K562 (cell line): Measurements from ENCODE around the gene C11orf98. TPM values are rescaled to one million over a fixed set of nuclear protein-coding genes. Genes with fewer than 3 reads are reported as not detected.

Experiments used
- BCLAF1 ChIP-seq, 2 experiments: fragments of 450-650 bp in 1 of 2; IDR thresholded peaks; 2 replicates each; pipeline ENCODE4 v1.6.1; 2011 to 2017; ENCODE audit warnings: low read depth in 2 of 2, antibody characterized with exemption in 1 of 2, borderline replicate concordance in 1 of 2, low read length in 1 of 2, mild to moderate bottlenecking in 1 of 2, mixed read lengths in 1 of 2; ENCODE audit not compliant: control insufficient read depth in 1 of 2
- CCNT2 ChIP-seq: IDR thresholded peaks from 2 replicates; pipeline ENCODE4 v1.6.1; 2011; ENCODE audit warnings: borderline replicate concordance, low read depth, mild to moderate bottlenecking, moderate library complexity, mixed read lengths, low read length; ENCODE audit not compliant: insufficient read length; ENCODE audit errors: extremely low read depth
- CEBPG ChIP-seq, 3 experiments: fragments of 200-800 bp in 1 of 3; sonication (Bioruptor generic) in 1 of 3; sonication (generic) in 1 of 3; formaldehyde crosslinking in 1 of 3; IDR thresholded peaks in 2 of 3; conservative IDR thresholded peaks in 1 of 3; 2 replicates each; pipeline versions ENCODE4 v1.6.1 to v1.8.0; 2016 to 2022; ENCODE audit warnings: missing compliant biosample characterization in 2 of 3, missing genetic modification characterization in 2 of 3, mild to moderate bottlenecking in 1 of 3, missing genetic modification reagents in 1 of 3
- CHAMP1 ChIP-seq: fragments of 450-650 bp; IDR thresholded peaks from 2 replicates; pipeline ENCODE4 v1.6.1; 2016; ENCODE audit warnings: mild to moderate bottlenecking
- HDAC2 ChIP-seq: fragments of 450-650 bp; IDR thresholded peaks from 2 replicates; pipeline ENCODE4 v1.6.1; 2016; ENCODE audit warnings: mild to moderate bottlenecking
- HES1 ChIP-seq: fragments of 450-650 bp; IDR thresholded peaks from 2 replicates; pipeline ENCODE4 v1.6.1; 2016; ENCODE audit warnings: low read depth, mild to moderate bottlenecking, moderate library complexity
- NCOA4 ChIP-seq: fragments of 450-650 bp; IDR thresholded peaks from 2 replicates; pipeline ENCODE4 v1.6.1; 2018; ENCODE audit warnings: mild to moderate bottlenecking; ENCODE audit not compliant: partially characterized antibody
- NR2F6 ChIP-seq: fragments of 450-650 bp; formaldehyde crosslinking; IDR thresholded peaks from 2 replicates; pipeline ENCODE4 v1.4.0; 2020; ENCODE audit warnings: mild to moderate bottlenecking
- RBM17 ChIP-seq: fragments of 200-400 bp; formaldehyde crosslinking; IDR thresholded peaks from 2 replicates; pipeline ENCODE4 v1.6.1; 2017; ENCODE audit warnings: low read depth, mild to moderate bottlenecking, low read length, borderline replicate concordance
- RBM25 ChIP-seq: fragments of 200-400 bp; formaldehyde crosslinking; IDR thresholded peaks from 2 replicates; pipeline ENCODE4 v1.6.1; 2018; ENCODE audit warnings: low read length, low read depth, moderate library complexity; ENCODE audit not compliant: severe bottlenecking
- RFX7 ChIP-seq: fragments of 250-450 bp; sonication (Bioruptor Pico); IDR thresholded peaks from 2 replicates; pipeline ENCODE4 v1.5.1; 2021; ENCODE audit warnings: mild to moderate bottlenecking
- SP2 ChIP-seq: IDR thresholded peaks from 2 replicates; pipeline ENCODE4 v1.6.1; 2011; ENCODE audit warnings: mild to moderate bottlenecking, low read depth, low read length, moderate library complexity; ENCODE audit not compliant: poor library complexity, severe bottlenecking; ENCODE audit errors: extremely low read depth
- TSHZ1 ChIP-seq: fragments of 250-450 bp; sonication (Bioruptor Pico); IDR thresholded peaks from 2 replicates; pipeline ENCODE4 v1.4.0; 2020; ENCODE audit warnings: mild to moderate bottlenecking, moderate library complexity
- ZC3H11A ChIP-seq: IDR thresholded peaks from 2 replicates; pipeline ENCODE4 v1.6.1; 2012; ENCODE audit warnings: low read depth, low read length, improper control_type of control experiment
- polyA plus RNA-seq, 8 experiments: library from polyadenylated mRNA; depleted of rRNA in 4 of 8; stranded (reverse) in 5 of 8; unstranded in 3 of 8; fragments of >200 nt; fragmentation: Nextera tagmentation in 2 of 8; fragmentation: Illumina TruSeq in 1 of 8; extraction: Ambion mirVana in 2 of 8; extraction: Trizol in 1 of 8; gene quantifications; 2 replicates each; pipeline versions ENCODE4 v1.2.1 to v1.2.3, GENCODE V29; 2011 to 2014; ENCODE audit warnings: inconsistent platforms in 1 of 8, missing spikeins in 1 of 8
- total RNA-seq, 7 experiments: library from RNA; depleted of rRNA in 6 of 7; stranded (reverse); fragments of >200 nt in 6 of 7; fragmentation: Illumina TruSeq in 2 of 7; extraction: Trizol in 2 of 7; gene quantifications; 2 replicates each; pipeline versions ENCODE4 v1.2.1 to v1.2.3, GENCODE V29; 2011 to 2021; ENCODE audit warnings: low replicate concordance in 1 of 7

Gene C11orf98
- total and polyA plus RNA-seq, 9 of the 15 experiments (the other 6 are each of a cell fraction or from before 2014, with no cell fraction given) = 103 to 352 (median 218) TPM

- TF ChIP-seq CHAMP1 (no peak), CCNT2 (peak; percentile 57), RBM25 (no peak), HDAC2 (no peak), SP2 (peak; percentile 36), RFX7 (CRISPR knock-in tag) (no peak), ZC3H11A (no peak), CEBPG (CRISPR knock-in tag; IDR thresholded peaks at IDR 0.05) (peak; percentile 57), CEBPG (tag; conservative IDR thresholded peaks at IDR 0.05 in 1 of 2, IDR thresholded peaks at IDR 0.05 in 1 of 2) (no peak), RBM17 (no peak), TSHZ1 (CRISPR knock-in tag) (no peak), NCOA4 (no peak), NR2F6 (CRISPR knock-in tag) (no peak), BCLAF1 (IDR thresholded peaks at IDR 0.05; ENCODE audit: borderline replicate concordance in 1 of 2, control insufficient read depth in 1 of 2, low read depth in 2 of 2, low read length in 1 of 2) (no peak), HES1 (no peak)
These were observed 41.2 kb upstream of the C11orf98 start (continued) for GRCh38 chr11:62705880-62706849.
